Esophagus squamous epithelium (tissue), 4 donors: ENCODE data around the gene LASP1NB.
"Not testable (repeated sequence)": the region's sequence is repeated elsewhere in the genome, so short reads cannot be mapped to it uniquely, and the experiment has no call there.

Experiments used
- POLR2A ChIP-seq, 4 donors: fragments of 450-650 bp; IDR thresholded peaks; one replicate each; pipeline ENCODE4 v1.6.1; 2017; ENCODE audit warnings: antibody characterized with exemption in 4 of 4, mild to moderate bottlenecking in 4 of 4, moderate library complexity in 3 of 4
- TF ChIP-seq, protein P1 (sequence below), 6 experiments: fragments of 450-650 bp in 4 of 6; fragments of 200-600 bp in 2 of 6; sonication (generic) in 2 of 6; IDR thresholded peaks; one replicate each; pipeline ENCODE4 v1.5.1; 2016 to 2019; ENCODE audit warnings: antibody characterized with exemption in 6 of 6, mild to moderate bottlenecking in 4 of 6, moderate library complexity in 4 of 6

- TF ChIP-seq, protein P1, sequence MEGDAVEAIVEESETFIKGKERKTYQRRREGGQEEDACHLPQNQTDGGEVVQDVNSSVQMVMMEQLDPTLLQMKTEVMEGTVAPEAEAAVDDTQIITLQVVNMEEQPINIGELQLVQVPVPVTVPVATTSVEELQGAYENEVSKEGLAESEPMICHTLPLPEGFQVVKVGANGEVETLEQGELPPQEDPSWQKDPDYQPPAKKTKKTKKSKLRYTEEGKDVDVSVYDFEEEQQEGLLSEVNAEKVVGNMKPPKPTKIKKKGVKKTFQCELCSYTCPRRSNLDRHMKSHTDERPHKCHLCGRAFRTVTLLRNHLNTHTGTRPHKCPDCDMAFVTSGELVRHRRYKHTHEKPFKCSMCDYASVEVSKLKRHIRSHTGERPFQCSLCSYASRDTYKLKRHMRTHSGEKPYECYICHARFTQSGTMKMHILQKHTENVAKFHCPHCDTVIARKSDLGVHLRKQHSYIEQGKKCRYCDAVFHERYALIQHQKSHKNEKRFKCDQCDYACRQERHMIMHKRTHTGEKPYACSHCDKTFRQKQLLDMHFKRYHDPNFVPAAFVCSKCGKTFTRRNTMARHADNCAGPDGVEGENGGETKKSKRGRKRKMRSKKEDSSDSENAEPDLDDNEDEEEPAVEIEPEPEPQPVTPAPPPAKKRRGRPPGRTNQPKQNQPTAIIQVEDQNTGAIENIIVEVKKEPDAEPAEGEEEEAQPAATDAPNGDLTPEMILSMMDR (IDR thresholded peaks at IDR 0.05), result not testable (repeated sequence)
- TF ChIP-seq POLR2A (IDR thresholded peaks at IDR 0.05), result not testable (repeated sequence)
Observed at GRCh38 chr17:38930782-38931181, 5.4 kb downstream of the LASP1NB start.
